T-helper 9 cell (primary cell): ENCODE measurements around the gene ZCCHC17.

Experiments
- DNase-seq: peaks from one replicate; pipeline ENCODE4 v3.0.0-alpha.2; 2020

Gene ZCCHC17

GRCh38 chr1:31396633-31397351 is 100.0 kb downstream of the ZCCHC17 start:
- no peak for DNase-seq

- no peak for DNase-seq
Measured at GRCh38 chr1:31397360-31398095, 100.7 kb downstream of the ZCCHC17 start.

GRCh38 chr1:31398246-31398645 is 101.4 kb downstream of the ZCCHC17 start:
- DNase-seq = no peak

GRCh38 chr1:31399976-31400375 is 103.1 kb downstream of the ZCCHC17 start:
- DNase-seq = no peak

GRCh38 chr1:31400393-31400792 is 103.6 kb downstream of the ZCCHC17 start:
- DNase-seq = no peak

GRCh38 chr1:31401241-31401640 is 104.4 kb downstream of the ZCCHC17 start:
- no peak for DNase-seq

GRCh38 chr1:31405578-31406245 is 108.9 kb downstream of the ZCCHC17 start:
- no peak for DNase-seq

- no peak for DNase-seq
Measured at GRCh38 chr1:31407029-31407626, 110.3 kb downstream of the ZCCHC17 start.

- DNase-seq = no peak
Measured at GRCh38 chr1:31408788-31409318, 112.0 kb downstream of the ZCCHC17 start.

GRCh38 chr1:31409946-31410858 is 113.4 kb downstream of the ZCCHC17 start:
- no peak for DNase-seq

GRCh38 chr1:31410871-31411270 is 114.0 kb downstream of the ZCCHC17 start:
- no peak for DNase-seq

GRCh38 chr1:31412205-31412604 is 115.4 kb downstream of the ZCCHC17 start:
- DNase-seq = no peak

- DNase-seq = no peak
Measured at GRCh38 chr1:31412732-31413404, 116.0 kb downstream of the ZCCHC17 start, which contains the start of gene SERINC2. TSS of gene SERINC2 (plus strand) at chr1:31413213. CDS start at chr1:31413266, 53 bp downstream.

- DNase-seq = no peak
Measured at GRCh38 chr1:31413405-31414001, 116.7 kb downstream of the ZCCHC17 start.
